GM18526 (cell line): ENCODE results near the gene RASGRF1.

ENCODE experiments used
- POLR2A ChIP-seq: IDR thresholded peaks from 3 replicates; pipeline ENCODE4 v1.6.1; 2011; ENCODE audit not compliant: insufficient read length; ENCODE audit errors: extremely low read depth

The RASGRF1 gene

DNA sequence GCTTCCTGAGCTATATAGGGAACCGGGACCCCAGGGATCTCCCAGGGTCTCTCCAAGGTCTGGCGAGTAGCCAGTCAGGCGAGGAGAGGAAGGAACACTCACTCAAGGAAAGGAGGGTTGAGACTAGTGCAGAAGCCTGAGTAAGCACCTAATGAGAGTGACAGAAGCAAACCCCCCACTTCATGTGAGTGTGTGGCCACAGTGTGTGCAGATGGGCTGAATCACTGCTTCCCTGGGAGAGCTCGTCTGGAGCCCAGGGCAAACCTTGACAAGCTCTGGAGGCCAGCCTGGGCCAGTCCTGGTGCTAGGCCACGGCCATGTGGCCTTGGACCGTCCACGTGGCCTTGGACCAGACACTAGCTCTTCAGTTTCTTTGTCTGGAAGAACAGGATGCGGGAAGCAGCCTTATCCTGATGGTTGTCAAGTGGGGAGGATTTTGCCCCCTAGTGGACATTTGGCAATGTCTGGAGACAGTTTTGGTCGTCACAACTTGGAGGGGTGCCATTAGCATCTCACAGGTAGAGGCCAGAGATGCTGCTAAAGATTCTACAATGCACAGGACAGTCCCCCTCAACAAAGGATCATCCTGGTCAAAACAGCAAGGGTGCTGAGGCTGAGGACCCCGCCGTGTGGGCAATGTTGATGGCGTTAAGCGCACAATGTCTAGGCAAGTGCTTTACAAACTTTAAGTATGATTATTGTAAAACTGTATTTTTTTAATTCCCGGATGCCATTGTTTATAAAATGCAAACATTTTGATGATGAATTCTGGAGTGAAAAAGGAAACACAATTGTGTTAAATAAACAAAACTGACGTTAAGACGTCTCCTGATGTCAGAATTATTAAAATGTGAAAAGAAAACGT, 110.9 kb downstream of the RASGRF1 start:
- no peak for TF ChIP-seq POLR2A

DNA sequence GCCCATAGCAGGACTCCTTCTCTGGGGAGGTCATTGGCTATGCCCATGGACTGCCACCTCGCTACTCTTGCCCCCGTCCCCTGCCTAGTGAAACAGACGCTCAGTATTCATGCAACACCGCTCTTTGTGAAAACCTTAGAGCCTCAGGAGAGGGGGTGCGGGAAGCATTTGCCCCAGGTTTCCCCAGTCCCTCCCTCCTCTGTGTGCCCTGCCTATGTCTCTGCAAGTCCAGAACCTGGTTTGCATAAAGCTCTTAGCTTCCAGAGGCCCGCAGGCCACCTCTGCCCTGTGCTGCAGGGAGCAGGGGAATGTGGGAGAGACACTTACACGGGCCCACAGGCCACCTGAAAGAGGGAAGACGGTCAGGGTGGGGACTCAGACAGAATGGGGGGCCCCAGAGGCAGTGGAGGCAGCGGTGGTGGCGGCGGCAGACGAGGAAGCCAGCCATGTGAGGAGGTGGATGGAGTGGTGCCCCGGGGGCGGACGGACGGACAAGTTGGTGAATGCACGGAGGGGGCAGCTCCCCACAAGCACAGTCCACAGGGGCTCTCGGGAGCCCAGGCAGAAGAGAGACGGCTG, 111.9 kb downstream of the RASGRF1 start:
- TF ChIP-seq POLR2A, result no peak

DNA sequence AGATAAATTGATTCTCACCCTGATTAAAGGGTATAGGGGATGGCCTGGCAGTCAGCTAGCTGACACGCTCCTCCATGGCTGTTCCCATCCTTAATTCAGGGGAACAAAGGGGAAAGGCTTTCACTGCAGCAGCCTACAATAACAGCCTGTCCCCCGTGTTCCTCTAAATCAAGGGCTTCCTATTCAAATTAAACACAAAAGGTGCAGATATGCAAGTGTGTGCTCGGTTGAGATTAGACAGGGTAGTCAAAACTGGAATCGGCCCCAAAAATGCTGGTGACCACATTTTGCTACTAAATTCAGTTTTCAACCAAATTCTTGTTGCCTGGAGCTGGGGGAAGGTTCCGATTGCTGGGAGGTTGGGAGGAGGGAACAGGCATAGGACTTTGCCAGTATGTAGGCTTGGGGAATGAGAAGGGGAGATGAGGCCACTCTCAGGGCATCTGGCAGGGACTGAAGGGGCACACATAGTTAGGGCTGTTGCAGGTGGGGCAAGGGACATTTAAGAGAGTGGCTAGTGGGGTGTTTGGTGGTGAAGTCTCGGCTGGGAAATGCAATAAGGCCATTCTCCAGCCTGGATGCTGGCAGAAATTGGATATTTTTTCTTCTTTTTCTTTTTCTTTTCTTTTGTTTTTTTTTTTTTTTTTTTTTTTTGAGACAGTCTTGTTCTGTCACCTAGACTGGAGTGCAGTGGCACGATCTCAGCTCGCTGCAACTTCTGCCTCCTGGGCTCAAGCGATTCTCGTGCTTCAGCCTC, 112.8 kb downstream of the RASGRF1 start:
- no peak for TF ChIP-seq POLR2A

DNA sequence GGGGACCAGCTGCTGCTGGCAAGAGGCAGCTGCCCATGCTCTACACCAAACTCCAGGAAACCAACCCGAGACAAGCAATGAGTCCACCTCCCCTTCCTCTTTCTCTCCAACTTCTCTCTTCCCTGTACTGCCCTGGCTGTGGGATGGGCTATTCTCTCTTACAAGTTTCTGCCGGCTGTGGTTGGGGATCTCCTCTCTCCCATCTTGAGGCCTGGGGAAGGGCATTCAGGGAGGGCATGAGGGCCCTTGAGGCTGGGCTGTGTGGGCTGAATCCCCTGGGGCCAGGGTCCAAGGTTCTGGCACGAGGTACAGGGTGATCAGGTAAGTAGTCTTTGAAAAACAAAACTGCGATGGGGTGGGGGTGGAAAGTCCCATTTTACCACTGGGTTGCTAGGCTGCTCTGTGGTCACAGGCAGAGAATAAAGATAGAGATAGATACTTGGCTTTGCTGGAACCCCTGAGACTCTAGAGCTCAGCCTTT, 113.4 kb downstream of the RASGRF1 start:
- TF ChIP-seq POLR2A, result no peak

DNA sequence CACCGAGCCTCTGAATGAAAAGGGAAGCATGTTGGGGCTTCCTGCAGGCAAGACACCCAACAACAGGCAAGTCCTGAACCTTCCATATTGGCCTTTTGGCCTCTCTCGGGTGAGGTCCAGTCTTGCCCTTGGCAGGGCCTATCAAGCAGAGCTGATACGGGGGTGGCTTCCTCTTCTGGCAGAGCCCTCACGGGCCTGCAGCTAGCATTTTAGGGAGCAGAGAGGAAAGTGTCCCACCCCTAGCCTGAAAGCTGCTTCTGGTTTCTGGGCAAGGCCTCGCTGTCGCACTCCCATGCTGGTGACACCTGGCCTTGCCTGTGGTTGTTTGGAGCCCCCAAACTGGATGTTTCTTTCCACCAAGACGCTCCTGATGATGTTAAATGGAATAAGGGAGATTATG, 113.9 kb downstream of the RASGRF1 start:
- TF ChIP-seq POLR2A, result no peak

DNA sequence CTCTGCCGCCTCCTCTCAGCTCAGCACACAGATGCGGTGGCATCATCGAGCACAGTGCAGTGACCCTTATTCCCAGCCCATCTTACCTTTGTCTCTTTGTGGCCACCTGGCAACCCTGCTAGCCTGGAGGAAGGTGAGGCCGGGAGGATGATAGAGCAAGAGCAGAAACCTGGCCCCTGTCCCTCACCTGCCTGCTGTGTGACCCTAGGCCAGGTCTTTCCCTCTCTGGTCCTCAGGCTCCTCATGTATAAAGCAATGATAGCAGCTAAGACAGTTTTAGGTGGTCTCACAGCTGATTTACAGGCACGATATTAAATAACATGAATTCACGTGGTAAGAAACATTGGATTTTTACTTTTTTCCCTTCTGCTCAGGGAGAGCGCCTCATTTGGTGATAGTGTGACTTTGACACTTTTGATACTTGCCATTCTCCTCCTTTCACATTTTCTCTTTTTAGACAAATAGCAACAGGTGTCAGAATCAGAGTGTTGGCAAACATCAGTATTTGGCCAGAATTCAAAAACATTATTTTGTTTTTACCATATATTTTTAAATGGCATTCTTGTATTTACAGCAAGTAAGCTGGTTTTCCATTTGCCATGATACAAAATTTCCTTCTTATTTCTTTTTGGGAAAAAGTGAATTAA, 116.2 kb downstream of the RASGRF1 start:
- TF ChIP-seq POLR2A, result no peak

DNA sequence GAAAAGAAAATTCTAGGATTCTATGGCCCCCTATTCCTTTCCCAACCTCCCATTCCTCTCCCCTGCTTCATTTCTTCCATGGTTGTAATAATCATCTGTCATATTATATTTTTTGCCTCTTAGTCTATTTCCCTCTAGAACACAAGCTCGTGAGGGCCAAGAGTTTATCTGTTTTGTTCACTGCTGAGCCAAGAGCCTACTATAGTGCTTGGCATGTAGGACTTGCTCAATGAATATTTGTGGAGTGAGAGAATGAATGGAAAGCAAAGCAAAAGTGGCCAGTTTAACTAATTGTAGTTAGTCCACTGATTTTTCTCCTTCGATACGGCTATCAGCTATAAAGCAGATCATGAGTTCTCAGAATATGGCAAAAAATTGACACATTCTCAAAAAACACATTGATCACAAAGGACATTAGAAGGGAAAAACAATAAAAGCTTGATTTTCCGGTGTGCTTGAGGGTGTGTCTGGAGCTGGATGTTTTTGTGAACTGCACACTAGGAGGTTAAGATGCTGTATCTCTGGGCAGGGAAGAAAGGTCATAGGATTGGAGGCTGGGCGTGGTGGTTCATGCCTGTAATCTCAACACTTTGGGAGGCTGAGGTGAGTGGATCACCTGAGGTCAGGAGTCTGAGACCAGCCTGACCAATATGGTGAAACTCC, 120.8 kb downstream of the RASGRF1 start:
- no peak for TF ChIP-seq POLR2A

DNA sequence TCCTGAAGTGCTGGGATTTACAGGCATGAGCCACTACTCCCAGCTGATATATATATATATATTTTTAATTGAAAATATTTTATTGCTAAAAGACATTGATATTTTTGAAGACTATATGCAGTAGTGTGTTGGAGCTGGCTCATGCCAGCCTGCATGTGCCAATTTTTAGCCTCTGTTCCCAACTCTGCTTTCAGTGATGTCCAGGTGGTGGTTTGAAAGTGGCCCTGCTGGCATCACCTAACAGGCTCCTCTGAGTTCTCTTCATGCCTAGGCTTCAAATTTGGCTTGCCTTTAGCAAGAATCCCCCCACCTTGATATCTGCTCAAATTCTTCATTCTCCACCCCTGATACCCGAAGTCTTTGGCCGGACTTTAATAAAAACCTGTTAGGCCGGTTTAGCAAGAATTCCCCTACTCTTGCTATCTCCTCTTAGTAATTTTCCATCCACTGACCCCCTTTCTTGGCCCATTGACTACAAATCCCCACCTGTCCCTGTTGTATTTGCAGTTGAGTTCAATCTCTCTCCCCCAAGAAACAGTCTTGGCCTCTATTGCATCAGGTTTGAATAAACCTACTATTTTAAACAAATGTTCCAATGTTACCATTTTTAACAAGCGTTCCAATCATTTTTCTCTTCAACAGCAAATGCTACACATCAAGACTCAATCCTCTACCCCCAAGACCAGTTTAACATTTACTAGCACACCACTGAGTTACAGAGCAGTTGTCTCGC, 121.9 kb downstream of the RASGRF1 start:
- TF ChIP-seq POLR2A, result no peak

DNA sequence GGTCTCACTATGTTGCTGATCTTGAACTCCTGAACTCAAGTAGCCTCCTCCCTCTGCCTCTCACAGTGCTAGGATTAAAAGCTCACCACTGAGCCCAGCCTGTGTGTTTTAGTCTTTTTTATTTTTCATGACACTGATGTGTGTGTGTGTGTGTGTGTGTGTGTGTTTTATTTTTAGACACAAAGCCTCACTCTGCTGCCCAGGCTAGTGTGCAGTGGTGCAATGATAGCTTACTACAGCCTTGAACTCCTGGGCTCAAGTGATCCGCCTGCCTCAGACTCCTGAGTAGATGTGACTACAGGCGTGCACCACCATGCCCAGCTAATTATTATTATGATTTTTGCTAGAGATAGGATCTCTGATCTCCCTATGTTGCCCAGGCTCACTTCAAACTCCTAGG, 122.5 kb downstream of the RASGRF1 start:
- no peak for TF ChIP-seq POLR2A

DNA sequence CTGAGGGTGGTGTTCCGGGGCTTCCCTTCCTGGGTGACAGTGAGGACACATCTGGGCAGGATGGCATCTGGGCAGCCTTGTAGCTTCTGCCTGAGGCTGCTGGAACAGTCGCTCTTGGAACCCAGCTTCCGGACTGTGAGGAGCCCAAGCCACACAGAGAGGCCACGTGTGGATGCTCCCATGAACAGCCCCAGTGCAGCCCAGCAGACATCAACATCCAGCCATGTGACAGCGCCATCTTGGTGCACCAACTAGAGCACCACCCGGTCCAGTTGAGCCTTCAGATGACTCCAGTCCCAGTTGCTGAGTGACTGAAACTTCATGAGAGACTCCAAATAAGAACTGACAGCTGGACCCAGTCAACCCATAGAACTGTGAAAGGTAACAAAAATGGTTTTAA, 130.3 kb downstream of the RASGRF1 start:
- TF ChIP-seq POLR2A, result no peak

DNA sequence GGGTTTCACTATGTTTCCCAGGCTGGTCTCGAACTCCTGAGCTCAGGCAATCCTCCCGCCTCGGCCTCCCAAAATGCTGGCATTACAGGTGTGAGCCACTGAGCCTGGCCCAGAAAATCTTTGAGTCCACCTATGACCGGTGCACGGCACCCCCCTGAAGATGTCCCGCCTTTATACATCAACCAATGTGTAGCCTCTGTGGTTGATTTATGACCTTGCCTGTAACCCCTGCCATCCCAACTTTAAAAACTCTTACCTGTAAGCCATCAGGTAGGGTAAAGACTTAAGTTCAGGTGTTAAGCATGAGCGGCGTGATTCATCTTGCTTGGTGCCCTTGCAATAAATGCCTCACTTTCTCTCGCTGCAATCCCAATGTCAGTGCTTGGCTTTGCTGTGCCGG, 131.2 kb downstream of the RASGRF1 start:
- TF ChIP-seq POLR2A, result no peak

DNA sequence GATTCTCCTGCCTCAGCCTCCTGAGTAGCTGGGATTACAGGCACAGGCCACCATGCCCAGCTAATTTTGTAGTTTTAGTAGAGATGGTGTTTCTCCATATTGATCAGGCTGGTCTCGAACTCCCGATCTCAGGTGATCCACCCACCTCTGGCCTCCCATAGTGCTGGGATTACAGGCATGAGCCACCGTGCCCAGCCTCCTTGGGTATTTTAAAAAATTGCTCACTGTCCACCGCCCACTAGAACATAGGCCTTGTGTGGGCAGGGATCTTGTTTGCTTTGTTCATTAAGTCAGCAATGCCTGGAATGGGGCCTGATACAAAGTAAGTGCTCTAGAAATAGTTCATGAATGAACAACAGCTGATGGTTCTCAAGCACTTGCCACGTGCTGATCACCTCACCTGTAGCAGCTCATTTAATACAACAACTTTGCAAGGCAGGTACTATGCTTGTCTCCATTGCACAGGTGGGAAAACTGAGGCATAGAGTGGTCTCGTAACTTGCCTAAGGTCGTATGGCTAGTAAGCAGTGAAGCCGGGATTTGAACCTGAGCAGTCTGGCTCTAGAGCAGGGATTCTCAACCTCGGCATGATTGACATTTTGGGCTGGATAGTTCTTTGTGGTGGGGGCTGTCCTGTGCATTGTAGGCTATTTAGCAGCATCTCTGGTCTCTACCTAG, 133.0 kb downstream of the RASGRF1 start:
- no peak for TF ChIP-seq POLR2A

DNA sequence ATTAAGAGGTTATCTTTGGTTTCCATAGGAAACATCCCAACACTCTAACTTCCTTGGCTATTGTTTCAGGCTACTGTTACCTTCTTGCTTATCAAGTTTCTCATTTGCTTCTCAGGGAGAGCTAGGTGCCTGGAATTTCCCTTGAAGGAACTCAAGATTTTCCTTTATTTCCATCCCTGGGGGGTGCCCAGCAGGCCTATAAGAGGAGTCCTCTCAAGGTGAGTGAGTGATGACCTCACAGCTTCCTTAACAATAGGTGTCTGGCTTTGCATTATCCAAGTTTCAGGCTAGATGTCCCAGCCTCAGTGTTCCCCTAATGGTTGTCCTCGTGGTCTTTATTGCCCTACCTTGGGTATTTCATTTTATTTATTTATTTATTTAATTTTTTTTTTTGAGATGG, 133.6 kb downstream of the RASGRF1 start:
- TF ChIP-seq POLR2A, result no peak

DNA sequence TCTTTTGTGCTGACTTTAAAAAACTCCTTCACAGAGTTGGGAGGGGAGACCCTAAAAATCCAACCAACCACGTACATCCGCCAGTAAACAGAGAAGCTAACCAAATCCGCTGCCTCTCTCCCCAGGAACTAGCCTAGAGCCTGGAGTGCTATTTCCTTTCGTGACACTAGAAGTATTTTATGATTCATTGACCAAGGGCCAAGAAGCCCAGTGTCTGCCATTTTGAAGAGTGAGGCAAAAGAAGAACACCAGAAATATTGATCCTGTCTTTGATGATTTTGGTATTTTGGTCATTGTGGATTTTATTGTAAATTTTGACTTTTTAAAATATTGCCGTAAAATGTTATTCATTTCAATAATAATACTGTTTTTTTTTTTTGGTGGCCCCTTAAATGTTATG, 135.2 kb downstream of the RASGRF1 start:
- no peak for TF ChIP-seq POLR2A
